Measurements from ENCODE around the gene ABCC1.
"Not testable (repeated sequence)": the region's sequence is repeated elsewhere in the genome, so short reads cannot be mapped to it uniquely, and the experiment has no call there.

ABCC1 gene

DNA sequence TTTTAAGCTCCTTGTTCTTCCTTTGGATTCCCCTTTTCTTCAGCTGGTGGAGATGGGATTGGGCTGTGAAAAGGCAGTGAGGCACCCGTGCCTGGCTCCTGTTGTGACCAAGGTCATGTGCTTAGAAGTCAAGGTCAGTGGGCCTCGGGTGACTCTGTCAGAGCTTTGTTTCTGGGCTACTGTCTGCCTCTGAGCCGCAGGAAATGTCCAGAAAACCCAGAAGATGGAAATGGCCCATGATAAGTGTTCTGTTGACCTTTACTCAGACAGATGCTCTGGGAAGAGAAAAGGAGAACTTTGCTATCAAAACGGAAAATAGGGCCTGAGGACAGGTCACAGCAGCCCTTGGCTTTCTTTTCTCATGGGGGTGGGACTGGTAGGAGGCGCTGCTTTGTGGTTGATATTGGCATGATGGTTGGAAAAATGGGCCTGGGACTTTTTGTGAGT, 2.9 kb downstream of the ABCC1 start:
- H3K4me3 ChIP-seq (ENCODE audit: low read depth, low read length): no peak overlapping the region
- no peak for DNase-seq (ENCODE audit: low read depth)
- TF ChIP-seq, protein P1, sequence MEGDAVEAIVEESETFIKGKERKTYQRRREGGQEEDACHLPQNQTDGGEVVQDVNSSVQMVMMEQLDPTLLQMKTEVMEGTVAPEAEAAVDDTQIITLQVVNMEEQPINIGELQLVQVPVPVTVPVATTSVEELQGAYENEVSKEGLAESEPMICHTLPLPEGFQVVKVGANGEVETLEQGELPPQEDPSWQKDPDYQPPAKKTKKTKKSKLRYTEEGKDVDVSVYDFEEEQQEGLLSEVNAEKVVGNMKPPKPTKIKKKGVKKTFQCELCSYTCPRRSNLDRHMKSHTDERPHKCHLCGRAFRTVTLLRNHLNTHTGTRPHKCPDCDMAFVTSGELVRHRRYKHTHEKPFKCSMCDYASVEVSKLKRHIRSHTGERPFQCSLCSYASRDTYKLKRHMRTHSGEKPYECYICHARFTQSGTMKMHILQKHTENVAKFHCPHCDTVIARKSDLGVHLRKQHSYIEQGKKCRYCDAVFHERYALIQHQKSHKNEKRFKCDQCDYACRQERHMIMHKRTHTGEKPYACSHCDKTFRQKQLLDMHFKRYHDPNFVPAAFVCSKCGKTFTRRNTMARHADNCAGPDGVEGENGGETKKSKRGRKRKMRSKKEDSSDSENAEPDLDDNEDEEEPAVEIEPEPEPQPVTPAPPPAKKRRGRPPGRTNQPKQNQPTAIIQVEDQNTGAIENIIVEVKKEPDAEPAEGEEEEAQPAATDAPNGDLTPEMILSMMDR (IDR thresholded peaks at IDR 0.05; ENCODE audit: control insufficient read depth, extremely low read depth, insufficient read depth): no peak

DNA sequence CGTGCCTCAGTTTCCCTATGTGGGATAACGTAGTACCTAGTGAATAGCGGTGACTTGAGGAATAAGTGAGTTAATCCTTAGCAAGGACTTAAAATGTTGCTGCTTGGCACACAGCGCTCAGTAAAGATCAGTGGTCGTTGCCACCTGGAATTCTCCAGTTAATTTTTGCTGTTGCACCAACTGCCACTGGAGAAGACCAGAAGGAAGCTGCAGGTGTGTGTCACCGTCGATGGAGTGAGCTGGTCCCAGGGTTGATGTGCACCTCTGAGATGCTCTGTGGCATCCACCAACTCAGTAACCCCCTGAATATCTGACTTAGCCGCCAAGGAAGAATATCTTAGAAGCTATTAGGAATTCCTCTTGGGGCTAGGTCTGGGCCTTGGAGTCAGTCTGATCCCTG, 4.1 kb downstream of the ABCC1 start:
- TF ChIP-seq, protein P1 (IDR thresholded peaks at IDR 0.05; ENCODE audit: control insufficient read depth, extremely low read depth, insufficient read depth): no peak
- no peak for DNase-seq (ENCODE audit: low read depth)
- no peak overlapping the region for H3K4me3 ChIP-seq (ENCODE audit: low read depth, low read length)

GRCh38 chr16:15953929-15954813, 4.8 kb downstream of the ABCC1 start:
- DNase-seq (ENCODE audit: low read depth): no peak
- TF ChIP-seq, protein P1 (IDR thresholded peaks at IDR 0.05; ENCODE audit: control insufficient read depth, extremely low read depth, insufficient read depth): no peak
- H3K4me3 ChIP-seq (ENCODE audit: low read depth, low read length): no peak overlapping the region

- TF ChIP-seq, protein P1 (IDR thresholded peaks at IDR 0.05; ENCODE audit: control insufficient read depth, extremely low read depth, insufficient read depth): no peak
- no peak overlapping the region for H3K4me3 ChIP-seq (ENCODE audit: low read depth, low read length)
- no peak for DNase-seq (ENCODE audit: low read depth)
These were observed 5.4 kb downstream of the ABCC1 start for GRCh38 chr16:15954814-15955151.

- no peak for DNase-seq (ENCODE audit: low read depth)
- TF ChIP-seq, protein P1 (IDR thresholded peaks at IDR 0.05; ENCODE audit: control insufficient read depth, extremely low read depth, insufficient read depth): no peak
- H3K4me3 ChIP-seq (ENCODE audit: low read depth, low read length): no peak overlapping the region
These were observed 6.0 kb downstream of the ABCC1 start for GRCh38 chr16:15955425-15955824.

DNA sequence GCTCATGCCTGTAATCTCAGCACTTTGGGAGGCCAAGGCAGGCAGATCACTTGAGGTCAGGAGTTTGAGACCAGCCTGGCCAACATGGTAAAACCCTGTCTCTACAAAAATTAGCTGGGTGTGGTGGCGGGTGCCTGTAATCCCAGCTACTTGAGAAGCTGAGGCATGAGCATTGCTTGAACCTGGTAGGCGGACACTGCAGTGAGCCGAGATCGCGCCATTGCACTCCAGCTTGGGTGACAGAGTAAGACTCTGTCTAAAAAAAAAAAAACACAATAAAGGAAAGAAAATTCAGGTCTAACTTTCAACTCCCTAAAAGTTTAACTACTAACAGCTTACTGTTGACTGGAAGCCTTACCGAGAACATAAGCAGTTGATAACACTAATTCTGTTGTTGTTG, 6.7 kb downstream of the ABCC1 start:
- not testable (repeated sequence) for H3K4me3 ChIP-seq (ENCODE audit: low read depth, low read length)

DNA sequence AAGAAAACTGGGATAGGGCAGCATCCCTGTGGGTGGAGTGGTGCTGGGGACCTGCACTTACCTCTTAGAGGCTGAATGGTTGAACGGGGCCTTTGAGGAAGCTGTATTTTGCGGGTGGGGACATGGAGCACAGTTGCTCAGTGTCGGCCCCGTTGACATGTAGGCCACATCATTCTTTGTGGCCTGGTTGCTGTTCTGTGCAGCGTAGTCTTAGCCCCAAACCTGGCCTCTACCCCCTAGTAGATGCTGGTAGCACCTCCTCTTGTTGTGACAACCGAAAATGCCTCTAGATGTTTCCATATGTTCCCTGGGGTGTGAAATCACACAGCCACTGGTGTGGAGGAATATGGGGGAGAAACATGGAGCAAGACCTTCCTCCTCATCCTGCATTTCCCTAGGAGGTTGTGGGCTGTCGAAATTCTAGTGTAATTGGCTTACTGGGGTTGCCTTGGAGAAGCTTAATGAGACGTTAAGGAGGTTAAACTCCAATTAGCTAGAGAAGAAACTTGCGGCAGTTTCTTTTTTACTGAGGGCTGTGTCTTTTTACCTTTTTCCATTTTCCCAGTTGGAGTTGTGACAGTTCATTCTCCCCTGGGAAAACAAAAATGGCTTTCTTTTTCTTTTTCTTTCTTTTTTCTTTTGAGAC, 9.4 kb downstream of the ABCC1 start:
- TF ChIP-seq, protein P1 (IDR thresholded peaks at IDR 0.05; ENCODE audit: control insufficient read depth, extremely low read depth, insufficient read depth): no peak
- no peak for DNase-seq (ENCODE audit: low read depth)
- H3K4me3 ChIP-seq (ENCODE audit: low read depth, low read length): no peak overlapping the region

More for the DNA sequence above, 6.7 kb downstream of the ABCC1 start:
- not testable (repeated sequence) for DNase-seq (ENCODE audit: low read depth)
